ENCODE results near the gene PET117. TPM values are rescaled to one million over a fixed set of nuclear protein-coding genes. Genes with fewer than 3 reads are reported as not detected.
"Not testable (repeated sequence)": the region's sequence is repeated elsewhere in the genome, so short reads cannot be mapped to it uniquely, and the experiment has no call there.

The PET117 gene
- polyA plus RNA-seq, 1 experiment = 3.9 TPM

DNA sequence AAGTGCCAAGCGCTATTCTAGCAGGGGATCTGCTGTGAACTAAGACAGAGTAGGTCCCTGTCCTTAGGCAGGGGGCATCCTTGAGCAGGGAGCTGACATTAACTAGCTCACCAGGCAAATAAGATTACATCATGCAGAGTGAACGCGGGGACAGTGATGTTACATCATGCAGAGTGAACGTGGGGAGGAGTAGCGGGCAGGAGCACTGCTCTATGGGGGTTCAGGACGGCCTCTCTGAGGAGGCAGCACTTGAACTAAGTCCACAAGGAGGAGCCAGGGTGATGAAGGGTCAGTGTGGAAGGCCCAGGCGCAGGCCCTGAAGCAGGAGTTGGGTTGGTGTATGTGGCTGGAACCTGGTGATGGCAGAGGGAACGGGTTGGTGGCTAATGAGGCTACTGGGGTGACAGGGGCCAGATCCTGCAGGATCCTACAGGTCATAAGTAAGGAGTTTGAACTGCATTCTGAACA is 38.7 kb downstream of the PET117 start:
- Histone ChIP-seq H3K4me3 (ENCODE audit: low read depth, low read length) (no peak overlapping the region), H3K27me3 (ENCODE audit: control insufficient read depth, insufficient read depth, low read length) (no peaks in the 10 kb centered on the region), H3K36me3 (ENCODE audit: control insufficient read depth, insufficient read depth, low read length) (peaks cover 1% of the 10 kb centered on the region; the same call in 1 of the 2 replicates)
- DNase-seq (ENCODE audit: low read depth) = no peak
- ChIA-PET POLR2A (no interaction called here), CTCF (no interaction called here)
- TF ChIP-seq, protein P1, sequence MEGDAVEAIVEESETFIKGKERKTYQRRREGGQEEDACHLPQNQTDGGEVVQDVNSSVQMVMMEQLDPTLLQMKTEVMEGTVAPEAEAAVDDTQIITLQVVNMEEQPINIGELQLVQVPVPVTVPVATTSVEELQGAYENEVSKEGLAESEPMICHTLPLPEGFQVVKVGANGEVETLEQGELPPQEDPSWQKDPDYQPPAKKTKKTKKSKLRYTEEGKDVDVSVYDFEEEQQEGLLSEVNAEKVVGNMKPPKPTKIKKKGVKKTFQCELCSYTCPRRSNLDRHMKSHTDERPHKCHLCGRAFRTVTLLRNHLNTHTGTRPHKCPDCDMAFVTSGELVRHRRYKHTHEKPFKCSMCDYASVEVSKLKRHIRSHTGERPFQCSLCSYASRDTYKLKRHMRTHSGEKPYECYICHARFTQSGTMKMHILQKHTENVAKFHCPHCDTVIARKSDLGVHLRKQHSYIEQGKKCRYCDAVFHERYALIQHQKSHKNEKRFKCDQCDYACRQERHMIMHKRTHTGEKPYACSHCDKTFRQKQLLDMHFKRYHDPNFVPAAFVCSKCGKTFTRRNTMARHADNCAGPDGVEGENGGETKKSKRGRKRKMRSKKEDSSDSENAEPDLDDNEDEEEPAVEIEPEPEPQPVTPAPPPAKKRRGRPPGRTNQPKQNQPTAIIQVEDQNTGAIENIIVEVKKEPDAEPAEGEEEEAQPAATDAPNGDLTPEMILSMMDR (IDR thresholded peaks at IDR 0.05; ENCODE audit: insufficient read depth, low read depth, low read length) = no peak

DNA sequence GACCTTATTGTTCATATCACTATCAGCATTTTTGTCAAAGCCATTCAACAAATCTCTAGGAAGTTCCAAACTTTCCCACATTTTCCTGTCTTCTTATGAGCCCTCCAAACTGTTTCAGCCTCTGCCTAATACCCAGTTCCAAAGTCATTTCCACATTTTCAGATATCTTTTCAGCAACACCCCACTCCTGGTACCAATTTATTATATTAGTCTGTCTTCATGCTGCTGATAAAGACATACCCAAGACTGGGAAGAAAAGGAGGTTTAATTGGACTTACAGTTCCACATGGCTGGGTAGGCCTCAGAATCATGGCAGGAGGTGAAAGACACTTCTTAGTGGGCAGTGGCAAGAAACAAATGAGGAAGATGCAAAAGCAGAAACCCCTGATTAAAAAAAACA is 42.7 kb downstream of the PET117 start:
- DNase-seq (ENCODE audit: low read depth); H3K27me3 ChIP-seq (ENCODE audit: control insufficient read depth, insufficient read depth, low read length); POLR2A ChIA-PET; H3K4me3 ChIP-seq (ENCODE audit: low read depth, low read length); H3K36me3 ChIP-seq (ENCODE audit: control insufficient read depth, insufficient read depth, low read length): not testable (repeated sequence)
- CTCF ChIA-PET = interaction anchor here (0.5 kb wide), 1 partner anchor 1176 kb away, joined by 3 read pairs; no protein-coding TSS in a partner anchor

DNA sequence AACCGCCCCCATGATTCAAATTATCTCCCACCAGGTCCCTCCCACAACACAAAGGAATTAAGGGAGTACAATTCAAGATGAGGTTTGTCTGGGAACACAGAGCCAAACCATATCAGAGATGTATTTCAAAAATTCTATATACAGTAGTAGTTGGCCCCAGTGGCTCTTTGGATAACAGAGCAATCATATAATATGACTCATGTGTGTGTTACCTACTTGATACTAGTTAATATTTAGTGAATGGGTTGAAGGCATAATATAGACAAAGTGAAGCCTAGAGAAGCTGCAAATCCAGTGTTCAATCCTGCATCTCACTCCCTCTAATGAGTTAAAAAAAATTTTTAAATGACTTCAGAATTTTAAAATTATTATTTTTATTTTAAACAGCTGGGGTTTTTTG is 43.2 kb downstream of the PET117 start:
- Histone ChIP-seq H3K36me3 (ENCODE audit: control insufficient read depth, insufficient read depth, low read length) (peaks cover 2% of the 10 kb centered on the region), H3K27me3 (ENCODE audit: control insufficient read depth, insufficient read depth, low read length) (no peaks in the 10 kb centered on the region), H3K4me3 (ENCODE audit: low read depth, low read length) (no peak overlapping the region)
- POLR2A ChIA-PET = no interaction called here
- no peak for DNase-seq (ENCODE audit: low read depth)
- TF ChIP-seq, protein P1 (IDR thresholded peaks at IDR 0.05; ENCODE audit: insufficient read depth, low read depth, low read length) = no peak
- CTCF ChIA-PET = interaction anchor here (0.5 kb wide), 1 partner anchor 1176 kb away, joined by 3 read pairs; no protein-coding TSS in a partner anchor

DNA sequence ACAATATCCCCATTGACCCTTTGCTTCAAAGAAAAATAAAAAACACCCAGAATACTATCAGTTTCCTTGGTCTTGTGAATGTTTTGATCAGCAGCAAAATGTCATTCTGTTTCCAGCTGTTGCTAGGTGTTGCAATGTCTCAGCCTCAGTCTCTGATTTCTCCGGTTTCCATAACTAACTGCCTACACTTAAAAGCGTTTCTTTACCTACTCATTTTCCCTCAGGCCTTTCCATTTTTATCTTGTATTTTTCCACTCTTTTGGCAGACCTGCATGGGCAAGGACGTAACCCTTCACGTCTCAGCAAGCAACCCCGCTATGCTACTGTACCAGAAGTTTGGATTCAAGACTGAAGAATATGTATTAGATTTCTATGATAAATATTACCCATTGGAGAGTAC is 49.4 kb downstream of the PET117 start:
- TF ChIP-seq, protein P1 (IDR thresholded peaks at IDR 0.05; ENCODE audit: insufficient read depth, low read depth, low read length) = no peak
- DNase-seq (ENCODE audit: low read depth) = no peak
- H3K36me3 ChIP-seq (ENCODE audit: control insufficient read depth, insufficient read depth, low read length) = peaks cover 7% of the 10 kb centered on the region
- CTCF ChIA-PET = interaction anchor here (1.2 kb wide), 1 partner anchor 20 kb away, joined by 3 read pairs; no protein-coding TSS in a partner anchor
- POLR2A ChIA-PET = no interaction called here
- H3K27me3 ChIP-seq (ENCODE audit: control insufficient read depth, insufficient read depth, low read length) = no peaks in the 10 kb centered on the region
- H3K4me3 ChIP-seq (ENCODE audit: low read depth, low read length) = no peak overlapping the region

DNA sequence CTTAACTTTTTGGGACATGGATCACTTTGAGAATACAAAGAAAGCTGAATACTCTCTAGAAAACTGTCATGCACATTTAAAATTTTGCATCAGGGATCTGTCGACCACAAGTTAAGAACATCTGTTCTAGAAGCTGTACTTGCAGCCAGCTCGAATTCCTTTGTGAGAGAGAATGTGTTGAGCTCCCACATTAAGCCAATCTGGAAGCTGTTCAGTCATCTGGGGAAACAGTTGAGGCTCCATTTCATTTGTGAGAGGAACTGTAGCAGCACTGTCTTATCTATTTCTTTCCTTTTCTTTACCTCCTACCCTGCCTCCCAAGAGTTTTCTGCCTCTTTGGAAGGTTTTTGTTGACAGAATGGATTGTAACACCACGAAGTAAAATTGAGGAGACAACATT is 50.8 kb downstream of the PET117 start:
- DNase-seq (ENCODE audit: low read depth) = no peak
- Histone ChIP-seq H3K36me3 (ENCODE audit: control insufficient read depth, insufficient read depth, low read length) (peaks cover 5% of the 10 kb centered on the region), H3K27me3 (ENCODE audit: control insufficient read depth, insufficient read depth, low read length) (no peaks in the 10 kb centered on the region), H3K4me3 (ENCODE audit: low read depth, low read length) (no peak overlapping the region)
- ChIA-PET CTCF (interaction anchor here (0.6 to 1.3 kb wide), 2 partner anchors 31 to 70 kb away, joined by 3 to 4 read pairs; no protein-coding TSS in a partner anchor), POLR2A (interaction anchor here (0.6 kb wide), 1 partner anchor 13 kb away, joined by 15 read pairs; no protein-coding TSS in a partner anchor)
- TF ChIP-seq, protein P1 (IDR thresholded peaks at IDR 0.05; ENCODE audit: insufficient read depth, low read depth, low read length) = no peak
